BE2C (cell line): Measurements from ENCODE around the gene SPRY2.
"Not testable (repeated sequence)": the region's sequence is repeated elsewhere in the genome, so short reads cannot be mapped to it uniquely, and the experiment has no call there.

ENCODE experiments used
- DNase-seq: peaks from one replicate; pipeline ENCODE4 v3.0.0-alpha.2; 2020
- H3K27me3 ChIP-seq: fragments of 250-450 bp; sonication (Bioruptor Pico); 2 replicates; pipeline ENCODE4 v1.5.1; 2020; ENCODE audit warnings: mild to moderate bottlenecking
- H3K36me3 ChIP-seq: fragments of 250-450 bp; sonication (Bioruptor Pico); 2 replicates; pipeline ENCODE4 v1.5.1; 2020; ENCODE audit warnings: mild to moderate bottlenecking
- H3K4me1 ChIP-seq: fragments of 250-450 bp; sonication (Bioruptor Pico); 2 replicates; pipeline ENCODE4 v1.5.1; 2020
- H3K4me3 ChIP-seq: 2 replicates; pipeline ENCODE4 v1.5.1; 2011; ENCODE audit warnings: low read depth, low read length
- H3K9me3 ChIP-seq: fragments of 250-450 bp; sonication (Bioruptor Pico); 2 replicates; pipeline ENCODE4 v1.5.1; 2020
- CTCF ChIP-seq: IDR thresholded peaks from 2 replicates; pipeline ENCODE4 v1.5.1; 2012; ENCODE audit warnings: mild to moderate bottlenecking, low read depth, low read length

Gene SPRY2

GRCh38 chr13:80360453-80360800 lies 19.5 kb upstream of the SPRY2 start:
- DNase-seq: no peak
- peaks cover 3% of the 10 kb centered on the region; the same call in 1 of the 2 replicates for H3K4me1 ChIP-seq
- H3K9me3 ChIP-seq: no peaks in the 10 kb centered on the region
- no peak for TF ChIP-seq CTCF
- H3K36me3 ChIP-seq: no peaks in the 10 kb centered on the region
- no peak overlapping the region for H3K4me3 ChIP-seq
- H3K27me3 ChIP-seq: no peaks in the 10 kb centered on the region

DNA sequence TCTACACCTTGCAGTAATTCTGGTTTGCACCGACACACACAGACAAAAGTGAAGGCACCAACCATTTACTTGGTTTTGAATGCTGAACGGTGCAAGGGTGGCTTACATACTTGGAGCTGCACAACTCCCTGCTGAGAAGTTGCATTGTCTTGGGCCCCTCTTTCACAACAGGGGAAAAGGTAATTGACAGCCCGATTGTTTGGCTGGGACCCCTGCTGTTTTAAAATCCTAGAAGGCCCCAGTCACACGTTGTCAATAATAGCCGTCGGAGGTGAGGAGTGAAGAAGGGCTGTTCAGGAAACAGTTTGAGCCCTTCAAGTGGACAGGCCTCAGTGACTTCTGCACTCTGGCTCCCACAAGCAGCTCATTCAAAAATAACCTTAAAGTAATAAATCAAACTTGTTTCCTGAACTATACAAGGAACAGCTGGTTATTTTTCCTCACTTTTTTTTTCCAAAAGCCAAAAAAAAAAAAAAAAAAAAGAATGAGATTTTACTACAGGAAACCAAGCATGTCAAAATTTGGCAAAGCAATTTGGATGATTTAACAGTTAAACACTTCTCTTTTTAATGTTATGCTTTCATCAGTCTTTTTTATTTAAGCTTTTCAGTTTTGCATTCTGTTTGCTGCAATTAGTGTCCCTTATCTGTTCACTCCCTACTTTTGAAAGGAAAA lies 19.0 kb upstream of the SPRY2 start:
- Histone ChIP-seq H3K4me3 (no peak overlapping the region), H3K4me1 (peaks cover 3% of the 10 kb centered on the region; the same call in 1 of the 2 replicates), H3K36me3 (no peaks in the 10 kb centered on the region), H3K27me3 (no peaks in the 10 kb centered on the region), H3K9me3 (no peaks in the 10 kb centered on the region)
- TF ChIP-seq CTCF: no peak
- DNase-seq: no peak

DNA sequence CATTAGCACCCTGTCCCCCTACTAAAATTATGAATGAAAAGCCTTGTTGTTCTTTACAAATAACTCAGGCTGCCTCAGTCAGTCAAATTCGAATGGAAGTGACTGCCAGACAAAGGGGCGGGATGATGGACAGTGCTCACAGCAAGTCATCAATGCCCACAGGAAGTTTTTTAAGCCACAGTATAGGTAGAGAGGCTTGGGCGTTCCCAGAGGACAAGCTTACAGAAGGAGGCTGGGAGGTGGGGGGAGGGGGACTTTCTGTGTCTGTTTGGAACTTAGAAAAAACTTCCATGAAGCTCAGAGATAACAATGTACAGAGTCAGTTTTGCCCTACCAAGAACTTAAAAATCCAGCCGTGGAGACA lies 18.5 kb upstream of the SPRY2 start:
- Histone ChIP-seq H3K9me3 (no peaks in the 10 kb centered on the region), H3K27me3 (no peaks in the 10 kb centered on the region), H3K4me1 (peaks cover 3% of the 10 kb centered on the region; the same call in 1 of the 2 replicates), H3K4me3 (no peak overlapping the region), H3K36me3 (no peaks in the 10 kb centered on the region)
- DNase-seq: no peak
- no peak for TF ChIP-seq CTCF

DNA sequence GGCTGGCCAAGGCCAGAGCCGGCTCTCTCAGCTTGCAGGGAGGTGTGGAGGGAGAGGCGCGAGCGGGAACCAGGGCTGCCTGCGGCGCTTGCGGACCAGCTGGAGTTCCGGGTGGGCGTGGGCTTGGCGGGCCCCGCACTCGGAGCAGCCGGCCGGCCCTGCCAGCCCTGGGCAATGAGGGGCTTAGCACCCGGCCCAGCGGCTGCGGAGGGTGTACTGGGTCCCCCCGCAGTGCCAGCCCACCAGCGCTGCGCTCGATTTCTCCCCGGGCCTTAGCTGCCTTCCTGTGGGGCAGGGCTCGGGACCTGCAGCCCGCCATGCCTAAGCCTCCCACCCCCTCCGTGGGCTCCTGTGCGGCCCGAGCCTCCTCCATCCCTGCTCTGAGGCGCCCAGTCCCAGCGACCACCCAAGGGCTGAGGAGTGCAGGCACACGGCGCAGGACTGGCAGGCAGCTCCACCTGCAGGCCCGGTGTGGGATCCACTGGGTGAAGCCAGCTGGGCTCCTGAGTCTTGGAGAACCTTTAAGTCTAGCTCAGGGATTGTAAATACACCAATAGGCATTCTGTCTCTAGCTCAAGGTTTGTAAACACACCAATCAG lies 14.7 kb upstream of the SPRY2 start:
- not testable (repeated sequence) for H3K36me3 ChIP-seq, H3K9me3 ChIP-seq, H3K4me3 ChIP-seq, H3K4me1 ChIP-seq, H3K27me3 ChIP-seq
- DNase-seq: peak; percentile 18

- Histone ChIP-seq H3K9me3 (no peaks in the 10 kb centered on the region), H3K4me3 (no peak overlapping the region), H3K4me1 (no peaks in the 10 kb centered on the region), H3K36me3 (no peaks in the 10 kb centered on the region), H3K27me3 (no peaks in the 10 kb centered on the region)
- DNase-seq: no peak
- no peak for TF ChIP-seq CTCF
Observed at GRCh38 chr13:80348750-80349149, 7.8 kb upstream of the SPRY2 start.

DNA sequence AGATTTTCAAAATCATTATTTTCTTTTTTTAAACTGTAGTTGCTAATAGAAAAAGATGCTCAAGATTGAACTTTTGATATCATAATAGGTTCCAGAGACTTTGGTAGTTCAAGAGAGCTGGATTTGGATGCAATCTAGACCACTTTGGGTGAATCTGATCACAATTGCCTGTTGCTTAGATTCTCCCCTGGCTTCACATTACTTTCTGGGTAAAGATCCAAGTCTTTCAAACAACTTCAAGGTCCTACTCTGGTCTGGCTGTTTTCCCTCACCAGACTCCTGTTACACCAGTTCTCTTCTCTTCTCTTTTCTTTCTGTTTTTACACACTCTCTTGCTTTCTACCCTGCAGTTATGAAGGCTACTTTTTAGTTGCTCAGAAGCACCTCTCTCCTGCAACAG lies 7.4 kb upstream of the SPRY2 start:
- no peak overlapping the region for H3K4me3 ChIP-seq
- H3K9me3 ChIP-seq: no peaks in the 10 kb centered on the region
- no peak for TF ChIP-seq CTCF
- H3K4me1 ChIP-seq: no peaks in the 10 kb centered on the region; the same call in 1 of the 2 replicates
- no peaks in the 10 kb centered on the region for H3K27me3 ChIP-seq
- H3K36me3 ChIP-seq: no peaks in the 10 kb centered on the region
- no peak for DNase-seq
